K562 (cell line): ENCODE data around the gene BBS5. TPM values are rescaled to one million over a fixed set of nuclear protein-coding genes. Genes with fewer than 3 reads are reported as not detected.

Experiments
- ARID1B ChIP-seq: fragments of 450-650 bp; IDR thresholded peaks from 2 replicates; pipeline ENCODE4 v1.6.1; 2016; ENCODE audit warnings: antibody characterized with exemption, mild to moderate bottlenecking, inconsistent platforms
- CSDE1 ChIP-seq, 2 experiments: fragments of 450-650 bp; IDR thresholded peaks; 2 replicates each; pipeline ENCODE4 v1.6.1; 2016; ENCODE audit warnings: mild to moderate bottlenecking in 1 of 2
- ESRRA ChIP-seq: fragments of 450-650 bp; IDR thresholded peaks from 2 replicates; pipeline ENCODE4 v1.6.1; 2014; ENCODE audit warnings: low read depth, mild to moderate bottlenecking, moderate library complexity, borderline replicate concordance
- FOXK2 ChIP-seq, 2 experiments: fragments of 450-650 bp; IDR thresholded peaks in 1 of 2; conservative IDR thresholded peaks in 1 of 2; 2 replicates each; pipeline ENCODE4 v1.6.1; 2016; ENCODE audit warnings: low read depth in 2 of 2, mild to moderate bottlenecking in 1 of 2
- HNRNPL ChIP-seq: fragments of 200-400 bp; formaldehyde crosslinking; IDR thresholded peaks from 2 replicates; pipeline ENCODE4 v1.6.1; 2017; ENCODE audit warnings: low read depth, mild to moderate bottlenecking, low read length
- ILF3 ChIP-seq: fragments of 450-650 bp; IDR thresholded peaks from 2 replicates; pipeline ENCODE4 v1.6.1; 2018; ENCODE audit warnings: antibody characterized with exemption, mild to moderate bottlenecking, moderate library complexity, borderline replicate concordance
- L3MBTL2 ChIP-seq: fragments of 450-650 bp; IDR thresholded peaks from 2 replicates; pipeline ENCODE4 v1.6.1; 2016; ENCODE audit warnings: mild to moderate bottlenecking, moderate library complexity
- SMARCE1 ChIP-seq: fragments of 450-650 bp; IDR thresholded peaks from 2 replicates; pipeline ENCODE4 v1.7.1; 2016; ENCODE audit warnings: mild to moderate bottlenecking
- TBL1XR1 ChIP-seq, 2 experiments: IDR thresholded peaks; 2 replicates each; pipeline ENCODE4 v1.6.1; 2012; ENCODE audit warnings: improper control_type of control experiment in 2 of 2, low read length in 2 of 2, mild to moderate bottlenecking in 1 of 2
- TEAD1 ChIP-seq, 2 experiments: fragments of 450-650 bp in 1 of 2; sonication (generic) in 1 of 2; formaldehyde crosslinking; IDR thresholded peaks; 2 replicates each; pipeline versions ENCODE4 v1.4.0 to v1.8.0; 2020 to 2022; ENCODE audit warnings: mild to moderate bottlenecking in 2 of 2, missing genetic modification reagents in 1 of 2
- ZC3H4 ChIP-seq: sonication (generic); formaldehyde crosslinking; IDR thresholded peaks from 2 replicates; pipeline ENCODE4 v1.9.0; 2021; ENCODE audit warnings: missing genetic modification reagents, borderline replicate concordance
- ZNF263 ChIP-seq: sonication (generic); formaldehyde crosslinking; IDR thresholded peaks from 2 replicates; pipeline ENCODE4 v1.8.0; 2022; ENCODE audit warnings: mild to moderate bottlenecking, missing genetic modification reagents, borderline replicate concordance
- polyA plus RNA-seq, 8 experiments: library from polyadenylated mRNA; depleted of rRNA in 4 of 8; stranded (reverse) in 5 of 8; unstranded in 3 of 8; fragments of >200 nt; fragmentation: Nextera tagmentation in 2 of 8; fragmentation: Illumina TruSeq in 1 of 8; extraction: Ambion mirVana in 2 of 8; extraction: Trizol in 1 of 8; gene quantifications; 2 replicates each; pipeline versions ENCODE4 v1.2.1 to v1.2.3, GENCODE V29; 2011 to 2014; ENCODE audit warnings: inconsistent platforms in 1 of 8, missing spikeins in 1 of 8
- total RNA-seq, 7 experiments: library from RNA; depleted of rRNA in 6 of 7; stranded (reverse); fragments of >200 nt in 6 of 7; fragmentation: Illumina TruSeq in 2 of 7; extraction: Trizol in 2 of 7; gene quantifications; 2 replicates each; pipeline versions ENCODE4 v1.2.1 to v1.2.3, GENCODE V29; 2011 to 2021; ENCODE audit warnings: low replicate concordance in 1 of 7
- TF ChIP-seq, protein P1 (sequence below): sonication (generic); formaldehyde crosslinking; IDR thresholded peaks from 2 replicates; pipeline ENCODE4 v1.5.0; 2020; ENCODE audit warnings: missing genetic modification reagents
- TF ChIP-seq, protein P2 (sequence below): fragments of 450-650 bp; conservative IDR thresholded peaks from 2 replicates; pipeline ENCODE4 v1.6.1; 2016; ENCODE audit warnings: missing genetic modification characterization, low read depth, mild to moderate bottlenecking, missing compliant biosample characterization, moderate library complexity
- TF ChIP-seq, protein P3 (sequence below): sonication (generic); formaldehyde crosslinking; IDR thresholded peaks from 2 replicates; pipeline ENCODE4 v1.8.0; 2022; ENCODE audit warnings: missing genetic modification reagents, mild to moderate bottlenecking, moderate library complexity, borderline replicate concordance
- TF ChIP-seq, protein P4 (sequence below): fragments of 450-650 bp; IDR thresholded peaks from 2 replicates; pipeline ENCODE4 v1.6.1; 2017; ENCODE audit warnings: antibody characterized with exemption, mild to moderate bottlenecking
- TF ChIP-seq, protein P5 (sequence below): fragments of 450-650 bp; formaldehyde crosslinking; IDR thresholded peaks from 2 replicates; pipeline ENCODE4 v1.4.0; 2020; ENCODE audit warnings: mild to moderate bottlenecking, moderate library complexity

The BBS5 gene
- total and polyA plus RNA-seq, 9 of the 15 experiments (the other 6 are each of a cell fraction or from before 2014, with no cell fraction given), result 0.48 to 6.9 (median 4.3) TPM

DNA sequence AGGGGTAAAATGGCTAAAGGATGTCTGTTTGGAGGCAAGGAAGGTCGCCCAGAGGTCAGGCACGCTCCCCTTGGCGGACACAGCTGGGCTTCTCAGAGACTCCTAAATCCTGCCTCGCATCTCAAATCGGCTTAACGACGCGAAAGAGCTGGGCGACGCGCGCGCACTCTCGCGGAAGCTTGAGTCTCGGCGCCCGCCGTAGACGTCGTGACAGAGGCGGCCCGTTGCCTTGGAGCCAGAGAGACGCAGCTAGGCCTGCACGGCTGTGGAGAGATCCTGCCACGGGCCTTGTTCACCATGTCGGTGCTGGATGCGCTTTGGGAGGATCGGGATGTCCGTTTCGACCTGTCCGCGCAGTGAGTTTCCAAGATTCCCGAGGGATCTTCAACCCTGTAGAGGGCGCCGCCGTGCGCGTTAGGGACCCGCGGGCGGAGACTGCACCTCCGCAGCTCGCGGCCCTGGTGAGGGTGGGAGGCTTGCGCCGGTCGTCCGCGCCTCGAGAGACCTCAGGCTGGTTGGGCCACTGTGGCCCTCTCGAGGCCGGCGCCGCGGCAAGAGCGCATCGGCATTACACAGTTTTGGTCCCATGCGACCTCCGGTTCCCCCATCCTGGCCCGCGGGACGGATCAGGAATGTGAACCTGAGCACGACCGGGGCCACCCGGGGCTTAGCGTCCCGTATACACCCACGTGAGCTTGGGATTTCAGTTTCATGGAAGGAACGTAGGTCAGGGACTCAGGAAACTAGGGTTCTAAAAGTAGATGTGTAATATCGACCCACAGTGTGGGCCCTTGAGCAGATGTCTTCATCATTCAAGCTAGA lies at the start of gene BBS5 (continued):
- peak; percentile 35; the same call in 1 of the 2 replicates for TF ChIP-seq HNRNPL
- TF ChIP-seq SMARCE1, result 0 out of 2 replicates have a peak, but pooled peaks have one; percentile 54
- TF ChIP-seq L3MBTL2, result peak; percentile 94
- TF ChIP-seq ZC3H4 (CRISPR knock-in tag), result no peak
- TF ChIP-seq, protein P1, sequence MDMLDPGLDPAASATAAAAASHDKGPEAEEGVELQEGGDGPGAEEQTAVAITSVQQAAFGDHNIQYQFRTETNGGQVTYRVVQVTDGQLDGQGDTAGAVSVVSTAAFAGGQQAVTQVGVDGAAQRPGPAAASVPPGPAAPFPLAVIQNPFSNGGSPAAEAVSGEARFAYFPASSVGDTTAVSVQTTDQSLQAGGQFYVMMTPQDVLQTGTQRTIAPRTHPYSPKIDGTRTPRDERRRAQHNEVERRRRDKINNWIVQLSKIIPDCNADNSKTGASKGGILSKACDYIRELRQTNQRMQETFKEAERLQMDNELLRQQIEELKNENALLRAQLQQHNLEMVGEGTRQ (CRISPR knock-in tag), result peak; percentile 19; the same call in 1 of the 2 replicates
- TF ChIP-seq TBL1XR1 (IDR thresholded peaks at IDR 0.05; ENCODE audit: low read length in 2 of 2), result peak in 1 of 2 experiments; percentile 7; a peak in 1 of 4 replicates
- TF ChIP-seq FOXK2 (conservative IDR thresholded peaks at IDR 0.05 in 1 of 2, IDR thresholded peaks at IDR 0.05 in 1 of 2; ENCODE audit: low read depth in 2 of 2), result peak in 1 of 2 experiments; percentile 17; a peak in 1 of 4 replicates
- TF ChIP-seq ZNF263 (CRISPR knock-in tag), result peak; percentile 75; the same call in 1 of the 2 replicates
- peak; percentile 69 for TF ChIP-seq ESRRA
- peak in 1 of 2 experiments; percentile 90; a peak in 2 of 4 replicates for TF ChIP-seq TEAD1 (CRISPR knock-in tag; IDR thresholded peaks at IDR 0.05)
- TF ChIP-seq, protein P2, sequence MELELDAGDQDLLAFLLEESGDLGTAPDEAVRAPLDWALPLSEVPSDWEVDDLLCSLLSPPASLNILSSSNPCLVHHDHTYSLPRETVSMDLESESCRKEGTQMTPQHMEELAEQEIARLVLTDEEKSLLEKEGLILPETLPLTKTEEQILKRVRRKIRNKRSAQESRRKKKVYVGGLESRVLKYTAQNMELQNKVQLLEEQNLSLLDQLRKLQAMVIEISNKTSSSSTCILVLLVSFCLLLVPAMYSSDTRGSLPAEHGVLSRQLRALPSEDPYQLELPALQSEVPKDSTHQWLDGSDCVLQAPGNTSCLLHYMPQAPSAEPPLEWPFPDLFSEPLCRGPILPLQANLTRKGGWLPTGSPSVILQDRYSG (tag), result 0 out of 2 replicates have a peak, but pooled peaks have one; percentile 17
- TF ChIP-seq, protein P3, sequence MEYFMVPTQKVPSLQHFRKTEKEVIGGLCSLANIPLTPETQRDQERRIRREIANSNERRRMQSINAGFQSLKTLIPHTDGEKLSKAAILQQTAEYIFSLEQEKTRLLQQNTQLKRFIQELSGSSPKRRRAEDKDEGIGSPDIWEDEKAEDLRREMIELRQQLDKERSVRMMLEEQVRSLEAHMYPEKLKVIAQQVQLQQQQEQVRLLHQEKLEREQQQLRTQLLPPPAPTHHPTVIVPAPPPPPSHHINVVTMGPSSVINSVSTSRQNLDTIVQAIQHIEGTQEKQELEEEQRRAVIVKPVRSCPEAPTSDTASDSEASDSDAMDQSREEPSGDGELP, result peak; percentile 86; the same call in 1 of the 2 replicates
- TF ChIP-seq CSDE1 (IDR thresholded peaks at IDR 0.05), result peak in 1 of 2 experiments; percentile 62; a peak in 1 of 4 replicates
- TF ChIP-seq, protein P4, sequence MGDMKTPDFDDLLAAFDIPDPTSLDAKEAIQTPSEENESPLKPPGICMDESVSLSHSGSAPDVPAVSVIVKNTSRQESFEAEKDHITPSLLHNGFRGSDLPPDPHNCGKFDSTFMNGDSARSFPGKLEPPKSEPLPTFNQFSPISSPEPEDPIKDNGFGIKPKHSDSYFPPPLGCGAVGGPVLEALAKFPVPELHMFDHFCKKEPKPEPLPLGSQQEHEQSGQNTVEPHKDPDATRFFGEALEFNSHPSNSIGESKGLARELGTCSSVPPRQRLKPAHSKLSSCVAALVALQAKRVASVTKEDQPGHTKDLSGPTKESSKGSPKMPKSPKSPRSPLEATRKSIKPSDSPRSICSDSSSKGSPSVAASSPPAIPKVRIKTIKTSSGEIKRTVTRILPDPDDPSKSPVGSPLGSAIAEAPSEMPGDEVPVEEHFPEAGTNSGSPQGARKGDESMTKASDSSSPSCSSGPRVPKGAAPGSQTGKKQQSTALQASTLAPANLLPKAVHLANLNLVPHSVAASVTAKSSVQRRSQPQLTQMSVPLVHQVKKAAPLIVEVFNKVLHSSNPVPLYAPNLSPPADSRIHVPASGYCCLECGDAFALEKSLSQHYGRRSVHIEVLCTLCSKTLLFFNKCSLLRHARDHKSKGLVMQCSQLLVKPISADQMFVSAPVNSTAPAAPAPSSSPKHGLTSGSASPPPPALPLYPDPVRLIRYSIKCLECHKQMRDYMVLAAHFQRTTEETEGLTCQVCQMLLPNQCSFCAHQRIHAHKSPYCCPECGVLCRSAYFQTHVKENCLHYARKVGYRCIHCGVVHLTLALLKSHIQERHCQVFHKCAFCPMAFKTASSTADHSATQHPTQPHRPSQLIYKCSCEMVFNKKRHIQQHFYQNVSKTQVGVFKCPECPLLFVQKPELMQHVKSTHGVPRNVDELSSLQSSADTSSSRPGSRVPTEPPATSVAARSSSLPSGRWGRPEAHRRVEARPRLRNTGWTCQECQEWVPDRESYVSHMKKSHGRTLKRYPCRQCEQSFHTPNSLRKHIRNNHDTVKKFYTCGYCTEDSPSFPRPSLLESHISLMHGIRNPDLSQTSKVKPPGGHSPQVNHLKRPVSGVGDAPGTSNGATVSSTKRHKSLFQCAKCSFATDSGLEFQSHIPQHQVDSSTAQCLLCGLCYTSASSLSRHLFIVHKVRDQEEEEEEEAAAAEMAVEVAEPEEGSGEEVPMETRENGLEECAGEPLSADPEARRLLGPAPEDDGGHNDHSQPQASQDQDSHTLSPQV, result peak; percentile 76; the same call in 1 of the 2 replicates
- TF ChIP-seq, protein P5, sequence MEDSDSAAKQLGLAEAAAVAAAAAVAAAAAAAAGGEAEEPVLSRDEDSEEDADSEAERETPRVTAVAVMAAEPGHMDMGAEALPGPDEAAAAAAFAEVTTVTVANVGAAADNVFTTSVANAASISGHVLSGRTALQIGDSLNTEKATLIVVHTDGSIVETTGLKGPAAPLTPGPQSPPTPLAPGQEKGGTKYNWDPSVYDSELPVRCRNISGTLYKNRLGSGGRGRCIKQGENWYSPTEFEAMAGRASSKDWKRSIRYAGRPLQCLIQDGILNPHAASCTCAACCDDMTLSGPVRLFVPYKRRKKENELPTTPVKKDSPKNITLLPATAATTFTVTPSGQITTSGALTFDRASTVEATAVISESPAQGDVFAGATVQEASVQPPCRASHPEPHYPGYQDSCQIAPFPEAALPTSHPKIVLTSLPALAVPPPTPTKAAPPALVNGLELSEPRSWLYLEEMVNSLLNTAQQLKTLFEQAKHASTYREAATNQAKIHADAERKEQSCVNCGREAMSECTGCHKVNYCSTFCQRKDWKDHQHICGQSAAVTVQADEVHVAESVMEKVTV (CRISPR knock-in tag), result 0 out of 2 replicates have a peak, but pooled peaks have one; percentile 23
- peak; percentile 18; the same call in 1 of the 2 replicates for TF ChIP-seq ARID1B
- no peak for TF ChIP-seq ILF3
